Inferior parietal cortex (tissue), 1 donor: Measurements from ENCODE around the gene OGDH.
"Not testable (repeated sequence)": the region's sequence is repeated elsewhere in the genome, so short reads cannot be mapped to it uniquely, and the experiment has no call there.

Experiments
- DNase-seq: peaks from one replicate; pipeline ENCODE4 v3.0.0-alpha.2; 2016; ENCODE audit errors: extremely low spot score

Gene OGDH

DNA sequence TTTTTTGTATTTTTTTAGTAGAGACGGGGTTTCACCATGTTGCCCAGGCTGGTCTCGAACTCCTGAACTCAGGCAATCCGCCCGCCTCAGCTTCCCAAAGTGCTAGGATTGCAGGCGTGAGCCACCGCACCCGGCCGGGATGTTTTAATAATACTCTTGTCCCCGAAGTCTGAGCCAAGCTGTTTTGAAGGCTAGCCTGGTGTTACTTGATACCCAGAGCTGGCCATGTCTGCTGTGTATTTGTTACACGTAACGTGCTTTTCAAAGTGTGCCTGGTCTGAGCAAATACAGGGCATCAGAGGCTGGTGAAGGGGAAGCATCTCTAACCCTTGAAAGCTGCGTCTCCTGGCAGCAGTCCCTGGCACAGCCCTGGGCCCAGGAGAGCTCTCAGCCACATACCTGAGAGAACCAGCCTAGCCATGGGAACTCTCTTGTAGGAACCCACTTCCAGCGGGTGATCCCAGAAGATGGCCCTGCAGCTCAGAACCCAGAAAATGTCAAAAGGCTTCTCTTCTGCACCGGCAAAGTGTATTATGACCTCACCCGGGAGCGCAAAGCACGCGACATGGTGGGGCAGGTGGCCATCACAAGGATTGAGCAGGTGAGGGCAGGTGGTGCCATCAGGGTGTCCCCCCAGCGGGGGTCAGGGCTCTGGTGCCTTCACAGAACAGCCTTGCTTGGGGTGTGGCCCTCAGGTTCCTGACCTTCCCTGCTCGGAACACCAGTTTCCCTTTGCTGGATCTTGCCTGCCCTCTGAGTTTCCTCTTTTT lies 100.5 kb downstream of the OGDH start:
- no peak for DNase-seq

DNA sequence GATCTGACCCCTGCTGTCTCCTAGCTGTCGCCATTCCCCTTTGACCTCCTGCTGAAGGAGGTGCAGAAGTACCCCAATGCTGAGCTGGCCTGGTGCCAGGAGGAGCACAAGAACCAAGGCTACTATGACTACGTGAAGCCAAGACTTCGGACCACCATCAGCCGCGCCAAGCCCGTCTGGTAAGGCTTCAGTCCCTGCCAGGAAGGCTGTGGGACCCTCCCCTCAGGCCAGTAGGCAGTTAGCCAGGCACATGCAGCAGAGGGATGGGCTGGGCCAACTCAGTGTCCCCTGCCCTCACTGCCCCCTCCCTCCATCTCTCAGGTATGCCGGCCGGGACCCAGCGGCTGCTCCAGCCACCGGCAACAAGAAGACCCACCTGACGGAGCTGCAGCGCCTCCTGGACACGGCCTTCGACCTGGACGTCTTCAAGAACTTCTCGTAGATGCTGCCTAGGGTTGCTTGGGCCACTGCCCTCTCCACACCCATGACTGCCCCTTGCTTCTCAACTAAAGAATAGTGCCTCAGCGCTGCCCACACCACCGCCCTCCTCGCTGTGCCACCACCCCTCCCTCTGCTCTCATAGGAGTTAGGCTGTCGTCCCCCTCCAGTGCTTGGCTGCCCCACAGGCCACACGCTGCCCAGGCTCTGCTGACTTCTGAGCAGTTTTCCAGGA lies 101.3 kb downstream of the OGDH start:
- no peak for DNase-seq

DNA sequence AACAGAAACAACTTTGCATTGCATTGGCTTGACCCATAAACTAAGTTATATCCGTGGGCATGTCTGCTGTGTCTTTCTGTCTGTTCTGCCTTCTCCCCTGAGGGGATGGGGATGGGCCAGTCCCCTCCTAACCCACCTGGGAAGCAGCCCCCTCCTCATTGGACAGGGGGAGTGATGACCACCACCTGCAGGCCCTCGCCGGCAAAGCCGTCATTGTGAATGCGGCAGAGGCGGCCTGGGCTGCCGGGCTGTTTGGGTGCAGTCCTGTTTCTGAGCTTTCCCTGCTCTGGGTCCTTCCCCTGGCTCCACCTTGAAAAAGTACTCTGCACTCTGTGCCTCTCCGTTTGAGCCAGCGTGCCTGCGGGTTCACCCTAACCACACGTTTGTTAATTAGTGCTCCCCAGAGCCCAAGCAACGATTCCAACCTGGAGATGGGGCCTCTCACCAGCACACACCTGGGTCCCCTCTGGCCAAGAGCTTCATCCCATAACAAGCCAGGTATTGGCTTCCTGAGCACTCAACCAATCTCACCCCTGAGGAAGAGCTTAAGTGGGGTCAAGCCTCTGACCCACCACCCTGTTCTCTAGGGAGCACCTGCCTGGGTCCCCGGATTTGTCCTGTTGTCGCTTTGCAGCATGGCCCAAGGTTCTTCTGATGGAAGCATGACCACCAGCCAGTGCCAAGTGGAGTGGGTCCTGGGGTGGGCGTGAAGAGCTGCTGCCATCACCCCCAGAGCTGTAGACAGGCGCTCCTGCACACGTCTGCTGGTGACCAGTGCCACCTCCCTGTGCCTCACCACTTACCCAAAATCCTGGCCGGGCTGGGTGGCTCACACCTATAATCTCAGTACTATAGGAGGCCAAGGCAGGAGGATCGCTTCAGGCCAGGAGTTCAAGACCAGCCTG lies 102.8 kb downstream of the OGDH start:
- DNase-seq: no peak

DNA sequence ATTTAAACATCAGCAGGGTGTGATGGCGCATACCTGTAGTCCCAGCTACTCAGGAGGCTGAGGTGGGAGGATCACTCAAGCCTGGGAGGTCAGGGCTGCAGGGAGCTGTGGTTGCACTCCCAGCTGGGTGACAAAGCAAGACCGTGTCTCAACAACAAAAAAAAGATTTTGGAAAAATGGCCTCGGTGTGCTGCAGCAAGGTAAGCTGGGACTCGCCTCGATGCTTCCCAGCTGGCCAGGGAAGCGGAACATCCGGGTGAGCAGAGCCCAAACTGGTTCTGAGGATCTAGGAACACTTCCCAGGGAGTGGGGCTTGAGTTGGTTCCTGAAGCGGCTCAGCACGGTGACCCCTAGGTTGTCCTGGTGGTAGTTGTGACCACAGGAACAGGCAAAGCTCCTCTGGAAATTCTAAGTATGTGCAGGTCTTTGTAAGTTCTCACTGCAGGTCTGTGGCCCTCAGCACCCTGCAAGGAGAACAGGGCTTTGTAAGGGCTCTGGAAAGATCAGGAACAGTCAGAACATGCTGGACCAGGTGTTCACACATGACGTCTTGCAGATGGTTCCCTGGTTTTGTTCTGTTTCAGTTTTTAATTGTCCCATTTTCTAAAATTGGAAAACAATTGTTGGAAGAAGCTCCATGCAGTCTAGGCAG lies 103.6 kb downstream of the OGDH start:
- DNase-seq: no peak

DNA sequence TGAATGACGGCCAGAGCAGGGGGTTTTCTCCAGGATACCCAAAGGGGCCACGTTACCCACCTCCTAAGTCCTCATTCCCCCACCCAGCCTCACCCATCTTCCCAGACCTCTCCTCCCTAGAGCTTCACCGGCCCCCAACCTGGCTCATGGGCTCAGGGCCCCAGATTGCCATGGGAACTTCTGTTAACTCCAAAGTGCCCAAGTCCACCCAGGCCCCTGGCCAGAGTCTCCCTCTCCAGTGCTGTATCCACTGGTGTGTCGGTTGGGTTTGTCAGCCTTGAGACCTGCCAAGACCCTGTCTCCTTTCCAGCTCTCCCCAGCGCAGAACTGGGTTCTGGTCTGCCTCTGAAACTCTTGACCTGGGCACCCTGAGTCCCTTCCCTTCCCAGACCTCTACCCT lies 105.1 kb downstream of the OGDH start:
- DNase-seq: no peak

DNA sequence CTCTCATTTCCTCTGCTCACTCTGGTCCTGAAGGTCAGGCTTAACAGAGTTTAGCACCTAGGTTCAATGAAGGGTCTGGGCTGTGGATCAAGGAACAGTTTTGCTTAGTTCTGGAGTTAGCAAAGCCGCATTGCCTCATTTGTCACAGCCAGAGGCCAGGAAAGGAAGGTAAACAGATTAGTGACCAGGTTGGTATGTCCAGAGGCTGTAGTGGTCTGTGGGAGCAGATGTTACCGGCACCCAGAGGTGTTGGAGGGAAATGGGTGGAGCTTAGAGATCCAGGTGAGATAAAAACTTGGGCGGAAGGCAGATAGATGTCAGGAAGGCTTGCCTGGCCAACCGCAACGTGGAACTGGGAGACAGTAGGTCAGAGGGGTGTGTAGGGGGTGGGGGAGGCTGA lies 105.6 kb downstream of the OGDH start:
- no peak for DNase-seq

DNA sequence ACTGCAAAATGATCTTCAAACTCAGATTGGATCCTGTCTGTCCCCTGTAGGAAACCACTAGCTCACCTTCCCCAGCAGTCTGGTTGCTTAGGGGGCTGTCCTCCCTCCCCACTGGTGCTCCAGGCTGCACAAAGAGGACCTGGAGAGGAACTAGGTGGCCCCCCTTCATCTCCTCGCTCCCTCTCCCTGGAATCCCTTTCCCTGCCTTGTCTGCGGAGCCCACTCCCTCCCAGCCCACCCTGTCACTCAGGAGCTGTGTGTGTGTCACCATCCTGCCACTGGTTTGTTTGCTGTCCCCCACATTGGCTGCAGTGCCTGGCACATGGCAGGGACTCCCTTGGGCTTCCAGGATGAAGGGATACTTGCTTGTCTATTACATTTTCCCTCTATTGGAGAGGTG lies 106.7 kb downstream of the OGDH start:
- DNase-seq: no peak

DNA sequence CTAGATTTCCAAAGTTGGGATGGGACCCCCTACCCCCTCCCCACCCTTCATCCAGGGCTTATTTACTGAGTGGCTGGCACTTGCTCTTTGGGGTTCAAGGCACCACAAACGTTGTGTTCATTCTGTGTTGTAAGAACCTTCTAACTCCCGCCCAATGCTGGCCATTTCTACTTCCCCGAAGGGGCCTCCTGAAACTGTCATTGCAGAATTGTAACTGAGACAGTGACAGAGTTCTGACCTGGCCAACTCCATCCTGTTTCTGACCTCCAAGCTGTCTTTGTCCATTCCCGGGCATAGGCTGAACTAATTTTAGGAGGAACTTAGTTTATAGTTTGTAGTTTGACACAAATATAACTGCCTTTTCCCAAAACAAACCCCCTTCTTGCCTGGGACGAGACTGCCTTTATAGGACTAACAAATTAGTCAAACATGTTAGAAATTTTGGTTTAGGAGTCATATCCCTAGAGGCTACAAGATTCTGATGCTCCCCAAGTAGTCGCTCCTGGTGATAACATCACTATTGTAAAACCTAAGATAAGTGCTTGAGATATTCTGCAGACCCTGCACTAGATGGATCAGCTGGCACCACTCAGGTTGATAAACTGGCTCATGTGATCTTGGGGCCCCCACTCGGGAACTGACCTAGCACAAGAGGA lies 107.4 kb downstream of the OGDH start:
- DNase-seq: no peak

DNA sequence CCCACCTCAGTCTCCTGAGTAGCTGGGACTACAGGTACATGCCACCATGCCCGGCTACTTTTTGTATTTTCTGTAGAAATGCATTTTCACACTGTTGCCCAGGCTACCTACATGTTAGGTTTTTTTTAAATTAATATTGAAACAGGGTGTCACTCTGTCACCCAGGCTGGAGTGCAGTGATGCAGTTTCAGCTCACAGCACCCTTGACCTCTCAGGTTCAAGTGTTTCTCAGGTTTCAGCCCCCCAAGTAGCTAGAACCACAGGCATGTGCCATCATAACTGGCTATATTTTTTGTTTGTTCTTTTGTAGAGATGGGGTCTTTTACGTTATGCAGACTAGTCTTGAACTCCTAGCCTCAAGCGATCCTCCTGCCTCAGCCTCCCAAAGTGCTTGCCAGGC lies 109.8 kb downstream of the OGDH start:
- DNase-seq: no peak

DNA sequence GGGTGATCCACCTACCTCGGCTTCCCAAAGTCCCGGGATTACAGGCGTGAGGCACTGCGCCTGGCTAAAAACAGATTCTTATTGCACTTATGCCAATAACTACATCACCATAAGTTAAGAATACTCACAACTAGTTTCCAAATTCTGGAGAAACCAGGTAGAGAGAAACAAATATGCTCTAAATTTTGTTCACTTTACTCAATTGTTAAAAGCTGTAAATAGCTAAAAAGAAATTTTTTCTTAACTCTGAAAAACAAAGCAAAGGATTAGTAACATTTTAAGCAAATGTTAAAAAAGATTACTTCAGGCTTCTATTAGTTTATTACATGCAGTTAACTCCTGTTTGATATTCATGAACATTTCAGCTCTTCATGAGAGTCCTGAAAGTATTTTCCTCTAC lies 113.9 kb downstream of the OGDH start:
- DNase-seq: no peak

DNA sequence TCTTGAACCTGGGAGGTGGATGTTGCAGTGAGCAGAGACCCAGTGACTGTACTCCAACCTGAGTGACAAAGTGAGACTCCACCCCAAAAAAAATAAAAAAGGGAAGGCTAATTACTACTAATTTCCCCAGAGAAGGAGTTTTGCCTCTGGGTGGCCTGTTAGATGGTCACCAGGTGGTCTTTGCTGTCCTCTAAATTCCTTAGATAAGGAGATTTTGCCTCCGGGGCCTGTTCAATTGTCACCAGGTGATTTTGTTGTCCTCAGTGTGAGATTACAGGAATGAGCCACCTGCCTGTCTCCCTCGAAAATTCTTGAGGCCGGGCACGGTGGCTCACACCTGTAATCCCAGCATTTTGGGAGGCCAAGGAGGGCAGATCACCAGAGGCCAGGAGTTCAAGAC lies 117.8 kb downstream of the OGDH start:
- DNase-seq: no peak

DNA sequence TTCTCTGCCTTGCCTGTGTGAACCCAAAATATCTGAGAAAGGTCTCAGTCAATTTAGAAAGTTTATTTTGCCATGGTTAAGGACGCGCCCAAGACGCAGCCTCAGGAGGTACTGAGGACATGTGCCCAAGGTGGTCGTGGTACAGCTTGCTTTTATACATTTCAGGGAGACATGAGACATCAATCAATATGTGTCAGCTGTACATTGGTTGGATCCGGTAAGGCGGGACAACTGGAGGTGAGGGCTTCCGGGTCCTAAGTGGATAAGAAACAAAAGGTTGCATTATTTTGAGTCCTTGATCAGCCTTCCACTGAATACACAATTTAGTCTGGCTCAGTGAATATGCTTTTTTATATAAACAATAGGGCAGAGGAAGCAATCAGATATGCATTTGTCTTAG lies 119.8 kb downstream of the OGDH start:
- not testable (repeated sequence) for DNase-seq

DNA sequence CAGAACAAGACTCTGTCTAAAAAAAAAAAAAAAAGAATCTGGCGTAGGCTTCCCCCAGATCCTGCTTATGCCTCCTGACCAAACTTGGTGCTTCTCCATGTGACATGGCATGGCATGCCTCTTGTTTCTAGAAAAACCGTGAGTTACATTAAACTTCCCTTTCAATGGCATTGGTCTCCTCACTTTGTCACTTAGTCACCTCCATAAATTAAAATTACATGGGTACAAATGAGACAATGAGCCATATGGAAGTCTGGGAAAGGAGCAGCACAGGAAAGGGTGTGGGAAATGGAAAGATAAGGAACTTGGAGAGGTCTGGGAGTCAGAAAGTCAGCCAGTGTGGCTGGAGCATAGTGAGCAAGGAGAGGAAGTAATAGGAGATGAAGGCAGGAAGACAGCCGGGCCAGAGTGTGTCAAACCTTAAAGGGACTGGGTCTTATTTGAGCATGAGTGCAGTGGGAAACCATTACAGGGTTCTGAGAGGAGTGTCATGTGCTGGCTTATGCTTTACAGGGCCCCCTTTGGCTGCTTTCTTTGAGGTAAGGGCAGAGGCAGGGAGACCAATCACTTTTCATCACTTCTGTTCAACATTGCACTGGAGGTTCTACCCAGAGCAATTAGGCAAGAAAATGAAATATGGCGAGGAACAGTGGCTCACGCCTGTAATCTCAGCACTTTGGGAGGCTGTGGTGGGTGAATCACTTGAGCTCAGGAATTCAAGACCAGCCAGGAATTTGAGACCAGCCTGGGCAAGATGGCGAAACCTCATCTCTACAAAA lies 120.9 kb downstream of the OGDH start:
- no peak for DNase-seq

DNA sequence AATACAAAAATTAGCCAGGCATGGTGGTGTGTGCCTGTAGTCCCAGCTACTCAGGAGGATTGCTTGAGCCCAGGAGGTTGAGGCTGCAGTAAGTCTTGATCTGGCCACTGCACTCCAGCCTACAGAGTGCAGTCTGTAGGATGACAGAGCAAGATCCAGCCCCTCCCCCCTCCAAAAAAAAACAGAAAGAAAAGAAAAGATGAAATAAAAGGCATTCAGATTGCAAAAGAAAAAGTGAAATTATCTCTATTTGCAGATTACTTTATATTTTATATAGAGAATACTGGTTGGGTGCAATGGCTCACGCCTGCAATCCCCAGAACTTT lies 121.5 kb downstream of the OGDH start:
- no peak for DNase-seq

DNA sequence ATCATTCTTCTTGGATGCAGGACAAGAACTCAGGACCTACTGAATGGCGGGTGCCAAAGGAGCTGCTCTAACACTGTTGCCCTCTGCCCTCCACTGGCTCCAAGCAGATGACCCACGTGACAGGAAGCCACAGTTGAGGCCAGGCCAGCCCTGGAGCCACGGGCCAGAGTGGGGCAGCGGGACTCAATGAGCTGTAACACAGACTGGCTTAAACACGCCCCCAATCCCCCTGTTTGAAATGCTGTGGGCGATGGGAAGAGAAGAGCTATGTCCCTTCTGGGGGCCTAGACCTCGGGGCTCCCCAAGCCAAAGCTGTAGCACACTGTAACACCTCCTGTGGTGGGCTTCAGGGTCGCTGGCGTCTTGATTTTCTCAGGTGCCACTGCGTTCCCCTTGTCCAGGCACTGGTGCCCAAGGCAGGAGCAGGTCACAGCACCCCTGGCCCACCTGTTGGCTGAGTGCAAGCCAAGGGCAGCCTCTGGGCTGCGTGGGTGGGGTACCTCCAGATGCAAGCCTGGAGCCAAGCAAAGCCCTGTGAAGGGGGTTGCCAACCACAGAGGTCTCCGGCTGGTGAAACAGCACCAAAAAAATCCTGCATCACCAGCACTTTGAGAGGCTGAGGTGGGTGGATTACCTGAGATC lies 123.6 kb downstream of the OGDH start:
- no peak for DNase-seq

DNA sequence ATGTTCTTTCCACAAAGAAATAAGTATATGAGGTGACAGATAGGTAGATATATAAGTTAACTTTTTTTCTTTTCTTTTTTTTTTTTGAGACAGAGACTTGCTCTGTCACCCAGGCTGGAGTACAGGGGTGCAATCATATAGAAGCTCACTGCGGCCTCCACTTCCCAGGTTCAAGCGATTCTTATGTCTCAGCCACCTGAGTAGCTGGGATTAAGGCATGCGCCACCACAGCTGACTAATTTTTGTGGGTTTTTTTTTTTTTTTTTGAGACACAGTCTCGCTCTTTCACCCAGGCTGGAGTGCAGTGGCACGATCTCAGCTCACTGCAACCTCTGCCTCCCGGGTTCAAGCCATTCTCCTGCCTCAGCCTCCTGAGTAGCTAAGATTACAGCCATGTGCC lies 126.5 kb downstream of the OGDH start:
- DNase-seq: not testable (repeated sequence)

DNA sequence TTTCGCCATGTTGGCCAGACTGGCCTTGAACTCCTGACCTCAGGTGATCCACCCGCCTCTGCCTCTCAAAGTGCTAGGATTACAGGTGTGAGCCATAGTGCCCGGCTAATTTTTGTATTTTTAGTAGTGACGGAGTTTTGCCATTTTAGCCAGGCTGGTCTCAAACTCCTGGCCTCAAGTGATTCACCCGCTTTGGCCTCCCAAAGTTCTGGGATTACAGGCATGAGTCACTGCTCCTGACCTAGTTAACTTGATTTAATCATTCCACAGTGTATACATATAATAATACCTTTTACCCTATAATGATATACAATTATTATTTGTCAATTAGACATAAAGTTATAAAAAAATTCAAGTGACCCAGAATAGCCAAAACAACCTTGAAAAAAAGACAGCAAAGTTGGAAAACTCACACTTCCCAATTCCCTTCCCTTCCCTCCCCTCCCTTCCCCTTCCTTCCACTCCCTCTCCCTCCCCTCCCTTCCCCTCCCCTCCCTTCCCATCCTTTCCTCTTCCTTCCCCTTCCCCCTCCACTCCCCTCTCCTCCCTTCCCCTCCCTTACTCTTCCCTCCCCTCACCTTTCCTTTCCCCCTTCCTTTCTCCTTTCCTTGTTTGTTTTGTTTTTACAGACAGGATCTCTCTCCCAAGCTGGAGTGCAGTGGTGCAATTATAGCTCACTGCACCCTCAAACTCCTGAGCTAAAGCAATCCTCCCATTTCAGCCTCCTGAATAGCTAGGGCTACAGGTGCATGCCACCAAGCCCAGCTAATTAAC lies 127.5 kb downstream of the OGDH start:
- DNase-seq: no peak

DNA sequence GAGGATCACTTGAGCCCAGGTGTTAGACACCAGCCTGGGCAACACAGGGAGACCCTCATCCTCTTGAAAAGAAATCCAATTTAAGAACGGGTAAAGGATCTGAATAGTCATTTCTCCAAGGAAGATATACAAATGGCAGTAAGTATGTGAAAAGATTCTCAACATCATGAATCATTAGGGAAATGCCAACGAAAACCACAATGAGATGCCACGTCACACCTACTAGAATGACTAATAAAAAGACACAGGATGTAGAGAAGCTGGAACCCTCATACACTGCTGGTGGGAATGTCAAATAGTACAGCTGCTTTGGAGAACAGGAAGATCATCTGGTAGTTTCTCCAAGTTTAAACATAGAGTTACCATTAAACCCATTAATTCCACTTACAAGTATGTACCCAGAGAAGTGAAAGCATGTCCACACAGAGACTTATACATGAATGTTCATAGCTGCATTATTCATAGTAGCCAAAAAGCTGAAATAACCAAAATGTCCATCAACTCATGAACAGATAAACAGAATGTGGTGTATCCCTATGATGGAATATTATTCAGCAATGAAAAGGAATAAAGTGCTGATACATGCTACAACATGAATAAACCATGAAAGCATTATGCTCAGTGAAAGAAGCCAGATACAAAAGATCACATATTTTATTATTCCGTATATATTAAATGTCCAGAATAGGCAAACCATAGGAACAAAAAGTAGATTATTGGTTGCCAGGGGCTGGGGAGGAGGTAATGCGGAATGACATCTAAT lies 129.2 kb downstream of the OGDH start:
- DNase-seq: no peak

DNA sequence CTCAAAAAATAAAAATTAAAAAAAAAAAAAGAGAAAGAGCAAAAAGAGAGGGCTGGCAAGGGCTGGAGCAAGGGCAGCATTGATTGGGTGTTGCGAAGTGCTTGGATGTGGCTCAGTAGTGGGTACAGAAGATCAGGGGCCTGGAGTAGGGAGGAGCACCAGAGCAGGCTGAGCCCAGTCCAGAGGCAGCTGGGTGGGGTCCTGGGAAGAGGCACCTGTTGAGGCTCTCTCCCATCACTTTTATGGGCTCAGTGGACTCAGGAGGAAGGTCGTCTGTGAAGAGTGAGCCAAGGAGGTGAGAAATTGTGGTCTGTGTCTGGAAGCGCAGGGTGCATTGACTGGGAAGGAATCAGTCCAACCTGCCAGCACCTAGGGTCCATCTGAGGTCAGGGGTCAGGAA lies 130.5 kb downstream of the OGDH start:
- DNase-seq: no peak
